ENCODE data around the gene CNTNAP5.

DNA sequence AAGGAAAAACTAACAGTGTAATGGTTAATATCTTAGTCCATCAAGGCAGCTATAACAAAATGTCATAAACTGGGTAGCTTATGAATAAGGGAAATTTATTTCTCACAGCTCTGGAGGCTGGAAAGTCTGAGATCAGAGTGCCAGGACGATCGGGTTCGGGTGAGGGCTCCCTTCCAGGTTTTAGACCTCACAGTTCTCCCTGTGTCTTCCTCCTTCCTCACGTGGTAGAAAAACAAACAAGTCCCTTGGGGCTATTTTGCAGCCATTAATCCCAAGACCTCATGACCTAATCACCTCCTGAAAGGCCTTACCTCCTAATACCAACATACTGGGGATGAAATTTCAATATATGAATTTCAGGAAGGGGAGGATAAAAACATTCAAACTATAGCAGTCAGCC, 455.9 kb downstream of the CNTNAP5 start:
- TF ChIP-seq, protein P1, sequence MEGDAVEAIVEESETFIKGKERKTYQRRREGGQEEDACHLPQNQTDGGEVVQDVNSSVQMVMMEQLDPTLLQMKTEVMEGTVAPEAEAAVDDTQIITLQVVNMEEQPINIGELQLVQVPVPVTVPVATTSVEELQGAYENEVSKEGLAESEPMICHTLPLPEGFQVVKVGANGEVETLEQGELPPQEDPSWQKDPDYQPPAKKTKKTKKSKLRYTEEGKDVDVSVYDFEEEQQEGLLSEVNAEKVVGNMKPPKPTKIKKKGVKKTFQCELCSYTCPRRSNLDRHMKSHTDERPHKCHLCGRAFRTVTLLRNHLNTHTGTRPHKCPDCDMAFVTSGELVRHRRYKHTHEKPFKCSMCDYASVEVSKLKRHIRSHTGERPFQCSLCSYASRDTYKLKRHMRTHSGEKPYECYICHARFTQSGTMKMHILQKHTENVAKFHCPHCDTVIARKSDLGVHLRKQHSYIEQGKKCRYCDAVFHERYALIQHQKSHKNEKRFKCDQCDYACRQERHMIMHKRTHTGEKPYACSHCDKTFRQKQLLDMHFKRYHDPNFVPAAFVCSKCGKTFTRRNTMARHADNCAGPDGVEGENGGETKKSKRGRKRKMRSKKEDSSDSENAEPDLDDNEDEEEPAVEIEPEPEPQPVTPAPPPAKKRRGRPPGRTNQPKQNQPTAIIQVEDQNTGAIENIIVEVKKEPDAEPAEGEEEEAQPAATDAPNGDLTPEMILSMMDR (IDR thresholded peaks at IDR 0.05) = no peak
- TF ChIP-seq POLR2A (IDR thresholded peaks at IDR 0.05) = no peak
